IPS DF 6.9 (cell line): ENCODE results near the gene SP3.

Experiments
- DNase-seq: peaks from one replicate; pipeline ENCODE4 v3.0.0-alpha.2; 2013; ENCODE audit warnings: low read depth, low spot score
- H3K27ac ChIP-seq: one replicate; pipeline ENCODE4 v1.5.1; 2013; ENCODE audit warnings: low read length, control low read depth
- H3K27me3 ChIP-seq: 2 replicates; pipeline ENCODE4 v1.6.1; 2013; ENCODE audit warnings: mild to moderate bottlenecking, low read length; ENCODE audit not compliant: control insufficient read depth, insufficient read depth
- H3K36me3 ChIP-seq: 2 replicates; pipeline ENCODE4 v1.6.1; 2013; ENCODE audit warnings: low read length; ENCODE audit not compliant: control insufficient read depth, insufficient read depth
- H3K4me1 ChIP-seq: 2 replicates; pipeline ENCODE4 v1.6.1; 2013; ENCODE audit warnings: low read length; ENCODE audit not compliant: control insufficient read depth, insufficient read depth
- H3K4me3 ChIP-seq: 2 replicates; pipeline ENCODE4 v1.5.1; 2013; ENCODE audit warnings: mild to moderate bottlenecking, low read length
- H3K9me3 ChIP-seq: 2 replicates; pipeline ENCODE4 v1.6.1; 2013; ENCODE audit warnings: low read length, inconsistent platforms; ENCODE audit not compliant: control insufficient read depth, insufficient read depth
- WGBS: extraction: QIAGEN DNeasy Blood & Tissue Kit; methylation state at CpG from one replicate; pipeline ENCODE4 v1.1.7; 2013; ENCODE audit warnings: mixed read lengths, missing lambda C conversion rate; ENCODE audit not compliant: insufficient read length, insufficient coverage; 5-methylcytosine and 5-hydroxymethylcytosine counted together

SP3 gene

DNA sequence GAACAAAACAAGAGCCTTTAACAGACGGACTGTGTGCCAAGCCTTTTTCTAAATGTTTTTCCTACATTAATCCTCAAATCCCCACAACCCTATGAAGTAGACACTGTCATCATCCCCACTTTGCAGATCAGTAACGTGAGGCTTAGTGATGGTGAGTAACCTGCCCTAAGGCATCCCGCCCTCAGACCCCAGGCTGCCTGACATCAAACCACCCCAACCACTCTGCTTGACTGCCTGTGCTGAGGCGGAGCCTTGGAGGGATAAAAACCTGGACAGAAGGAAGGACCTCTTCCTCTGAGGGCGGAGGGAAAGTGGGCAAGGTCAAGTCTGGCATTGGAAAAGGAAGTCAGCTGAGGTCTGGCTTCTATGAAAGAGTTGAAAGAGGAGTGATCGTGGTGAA is 104.6 kb downstream of the SP3 start:
- Histone ChIP-seq H3K9me3 (no peaks in the 10 kb centered on the region; the same call in 1 of the 2 replicates), H3K27me3 (no peaks in the 10 kb centered on the region), H3K4me1 (no peaks in the 10 kb centered on the region), H3K36me3 (no peaks in the 10 kb centered on the region), H3K4me3 (no peak overlapping the region), H3K27ac (no peak overlapping the region)
- WGBS = no CpG with 5 or more reads among the region's 6 CpGs
- DNase-seq = no peak

DNA sequence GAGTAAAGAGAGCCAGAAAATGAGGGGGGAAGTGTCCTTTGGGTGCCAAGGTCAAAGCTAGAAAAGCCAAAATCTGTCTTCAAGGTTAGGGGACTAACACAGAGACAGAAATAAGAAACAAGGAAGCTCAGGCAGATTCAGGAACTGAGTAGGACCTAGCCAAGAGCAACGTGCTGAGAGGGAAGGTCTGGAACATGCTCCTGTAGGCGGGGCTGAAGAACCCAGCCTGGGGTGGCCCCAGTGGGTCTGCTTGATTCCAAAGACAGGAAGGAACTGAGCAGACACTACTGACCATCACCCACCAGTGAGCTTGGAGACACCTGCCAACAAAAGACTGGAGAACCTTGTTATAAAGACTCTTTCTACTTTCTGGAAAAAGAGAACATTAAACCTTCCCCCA is 105.1 kb downstream of the SP3 start:
- no peaks in the 10 kb centered on the region for H3K4me1 ChIP-seq
- no peaks in the 10 kb centered on the region; the same call in 1 of the 2 replicates for H3K9me3 ChIP-seq
- no peaks in the 10 kb centered on the region for H3K27me3 ChIP-seq
- no peak overlapping the region for H3K4me3 ChIP-seq
- no CpG with 5 or more reads among the region's 2 CpGs for WGBS
- no peaks in the 10 kb centered on the region for H3K36me3 ChIP-seq
- H3K27ac ChIP-seq = no peak overlapping the region
- no peak for DNase-seq

DNA sequence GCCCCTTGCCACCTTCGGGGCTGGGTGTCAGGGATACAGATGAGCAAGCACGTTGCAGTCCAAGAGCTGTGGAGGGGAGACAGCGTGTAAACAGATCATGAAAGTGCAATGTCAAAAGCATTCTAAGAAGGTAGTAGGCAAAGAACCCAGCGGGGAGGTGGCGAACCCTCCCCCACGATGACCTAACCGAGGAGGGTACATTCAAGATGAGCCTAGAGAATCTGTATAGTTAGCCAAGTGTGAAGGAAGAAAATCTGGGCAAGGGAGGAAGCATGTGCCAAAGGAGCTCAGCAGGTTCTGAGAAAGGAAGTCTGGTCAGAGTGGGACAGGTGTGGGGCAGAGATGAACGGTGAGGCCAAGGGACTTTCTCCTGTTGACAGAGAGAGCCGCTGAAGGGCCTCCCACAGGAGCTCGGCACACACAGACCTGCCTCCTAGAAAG is 106.9 kb downstream of the SP3 start:
- no peaks in the 10 kb centered on the region for H3K36me3 ChIP-seq
- H3K4me1 ChIP-seq = no peaks in the 10 kb centered on the region
- H3K9me3 ChIP-seq = no peaks in the 10 kb centered on the region; the same call in 1 of the 2 replicates
- no CpG with 5 or more reads among the region's 10 CpGs for WGBS
- H3K27me3 ChIP-seq = no peaks in the 10 kb centered on the region
- DNase-seq = no peak
- no peak overlapping the region for H3K27ac ChIP-seq
- H3K4me3 ChIP-seq = no peak overlapping the region
